ENCODE measurements around the gene PER3. TPM values are rescaled to one million over a fixed set of nuclear protein-coding genes. Genes with fewer than 3 reads are reported as not detected.

PER3 gene
- total and polyA plus RNA-seq, 8 donors = 4.6 to 13.9 (median 9.6) TPM

- no peak for DNase-seq
- Histone ChIP-seq H3K27me3 (no peaks in the 10 kb centered on the region), H3K9me3 (no peaks in the 10 kb centered on the region), H3K4me1 (peaks cover 0 to 11% (median 0%) of the 10 kb centered on the region in 3 donors), H3K4me3 (no peak overlapping the region), H3K27ac (no peak overlapping the region), H3K36me3 (no peaks in the 10 kb centered on the region)
- no peak for FAIRE-seq
- ATAC-seq = no peak
- intact Hi-C loops (cut with DNase I) = no loop called here
- WGBS, 2 donors = 53 to 62% methylated on average over 2 of the region's 2 CpGs
- TF ChIP-seq, protein P1, sequence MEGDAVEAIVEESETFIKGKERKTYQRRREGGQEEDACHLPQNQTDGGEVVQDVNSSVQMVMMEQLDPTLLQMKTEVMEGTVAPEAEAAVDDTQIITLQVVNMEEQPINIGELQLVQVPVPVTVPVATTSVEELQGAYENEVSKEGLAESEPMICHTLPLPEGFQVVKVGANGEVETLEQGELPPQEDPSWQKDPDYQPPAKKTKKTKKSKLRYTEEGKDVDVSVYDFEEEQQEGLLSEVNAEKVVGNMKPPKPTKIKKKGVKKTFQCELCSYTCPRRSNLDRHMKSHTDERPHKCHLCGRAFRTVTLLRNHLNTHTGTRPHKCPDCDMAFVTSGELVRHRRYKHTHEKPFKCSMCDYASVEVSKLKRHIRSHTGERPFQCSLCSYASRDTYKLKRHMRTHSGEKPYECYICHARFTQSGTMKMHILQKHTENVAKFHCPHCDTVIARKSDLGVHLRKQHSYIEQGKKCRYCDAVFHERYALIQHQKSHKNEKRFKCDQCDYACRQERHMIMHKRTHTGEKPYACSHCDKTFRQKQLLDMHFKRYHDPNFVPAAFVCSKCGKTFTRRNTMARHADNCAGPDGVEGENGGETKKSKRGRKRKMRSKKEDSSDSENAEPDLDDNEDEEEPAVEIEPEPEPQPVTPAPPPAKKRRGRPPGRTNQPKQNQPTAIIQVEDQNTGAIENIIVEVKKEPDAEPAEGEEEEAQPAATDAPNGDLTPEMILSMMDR (IDR thresholded peaks at IDR 0.05) = no peak
These were observed 15.5 kb upstream of the PER3 start for GRCh38 chr1:7768583-7768982.

DNA sequence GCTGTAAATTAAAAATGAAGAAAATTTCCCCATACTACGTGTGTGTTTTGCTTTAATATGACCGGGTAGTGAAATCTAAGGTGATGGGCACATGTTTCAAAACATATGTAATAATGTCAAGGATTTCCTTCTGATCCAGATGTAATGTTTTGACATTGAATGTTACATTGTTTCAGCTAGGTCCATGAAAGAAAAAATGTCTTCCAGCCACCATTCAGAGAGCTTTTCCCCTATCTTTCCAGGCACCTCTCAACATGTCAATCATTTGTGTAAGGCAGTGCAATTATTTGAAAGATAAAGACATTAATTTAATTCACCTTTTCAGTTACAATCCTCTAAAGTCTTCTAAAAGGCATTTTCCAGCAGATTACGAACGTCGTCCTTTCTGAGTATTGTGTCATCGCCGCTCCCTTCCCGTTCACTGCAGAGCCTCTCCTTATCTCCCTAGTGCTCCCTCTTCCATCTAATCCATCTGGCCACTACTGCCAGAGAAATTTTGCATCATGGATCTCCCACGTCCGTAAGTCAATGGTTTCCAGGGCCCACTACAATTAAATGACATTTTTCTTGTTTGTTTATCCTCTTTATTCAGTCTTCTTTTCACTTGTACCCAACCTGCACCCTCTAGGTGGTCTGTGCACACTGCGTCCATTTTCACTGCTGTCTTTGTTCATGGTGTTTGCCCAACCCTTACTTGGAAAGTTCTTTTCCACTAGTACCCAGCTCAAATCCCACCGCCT, 14.2 kb upstream of the PER3 start:
- 81 to 92% methylated on average over 12 of the region's 12 CpGs for WGBS, 2 donors
- Histone ChIP-seq H3K27me3 (no peaks in the 10 kb centered on the region), H3K4me1 (peaks cover 0 to 11% (median 0%) of the 10 kb centered on the region in 3 donors), H3K36me3 (no peaks in the 10 kb centered on the region), H3K27ac (no peak overlapping the region), H3K9me3 (no peaks in the 10 kb centered on the region), H3K4me3 (no peak overlapping the region)
- DNase-seq = no peak
- intact Hi-C loops (cut with DNase I) = no loop called here
- ATAC-seq = no peak
- TF ChIP-seq, protein P1 (IDR thresholded peaks at IDR 0.05) = no peak
- no peak for FAIRE-seq

- H3K27me3 ChIP-seq = no peaks in the 10 kb centered on the region
- peak; percentile 18 to 56 (median 26) for ATAC-seq
- WGBS, 2 donors = 6 to 7% methylated on average over 6 of the region's 6 CpGs
- peak overlapping the region; percentile 67 to 88 (median 82) for H3K27ac ChIP-seq
- intact Hi-C loops (cut with DNase I) = no loop called here
- peak overlapping the region; percentile 90 to 98 (median 94) for H3K4me3 ChIP-seq
- no peak for FAIRE-seq
- H3K4me1 ChIP-seq = peaks cover 0 to 11% (median 0%) of the 10 kb centered on the region in 3 donors
- TF ChIP-seq, protein P1 (IDR thresholded peaks at IDR 0.05) = no peak
- H3K9me3 ChIP-seq = no peaks in the 10 kb centered on the region
- H3K36me3 ChIP-seq = no peaks in the 10 kb centered on the region
- DNase-seq = no peak
These were observed 13.5 kb upstream of the PER3 start for GRCh38 chr1:7770669-7770996.

- TF ChIP-seq, protein P1 (IDR thresholded peaks at IDR 0.05) = no peak
- Histone ChIP-seq H3K27ac (peak within 1 kb of the TSS; percentile 67 to 88 (median 82)), H3K36me3 (no peaks in the 10 kb centered on the region), H3K4me1 (peaks cover 0 to 11% (median 0%) of the 10 kb centered on the region in 3 donors), H3K4me3 (peak within 1 kb of the TSS; percentile 90 to 98 (median 94)), H3K9me3 (no peaks in the 10 kb centered on the region), H3K27me3 (no peaks in the 10 kb centered on the region)
- intact Hi-C loops (cut with DNase I) = no loop called here
- 1% methylated on average over 62 to 97 of the region's 97 CpGs for WGBS, 2 donors
- FAIRE-seq = no peak
- ATAC-seq = peak; percentile 98 to 99 (median 99)
- DNase-seq = peak; percentile 81 to 97 (median 90)
These were observed 12.9 kb upstream of the PER3 start, which contains the start of gene VAMP3 for GRCh38 chr1:7770997-7771822. Gene VAMP3, plus strand, starts transcription at chr1:7771296. Its CDS starts 88 bp downstream, at chr1:7771384.

All from pancreas (tissue), 10 donors.